GM21447 (cell line): ENCODE data around the gene CLCNKA.
"Not testable (repeated sequence)": the region's sequence is repeated elsewhere in the genome, so short reads cannot be mapped to it uniquely, and the experiment has no call there.

Source experiments
- ATAC-seq: cut with Tn5 transposase; IDR thresholded peaks from one replicate; pipeline ENCODE4 v1.9.1; 2021; ENCODE audit not compliant: unreplicated experiment

Gene CLCNKA

DNA sequence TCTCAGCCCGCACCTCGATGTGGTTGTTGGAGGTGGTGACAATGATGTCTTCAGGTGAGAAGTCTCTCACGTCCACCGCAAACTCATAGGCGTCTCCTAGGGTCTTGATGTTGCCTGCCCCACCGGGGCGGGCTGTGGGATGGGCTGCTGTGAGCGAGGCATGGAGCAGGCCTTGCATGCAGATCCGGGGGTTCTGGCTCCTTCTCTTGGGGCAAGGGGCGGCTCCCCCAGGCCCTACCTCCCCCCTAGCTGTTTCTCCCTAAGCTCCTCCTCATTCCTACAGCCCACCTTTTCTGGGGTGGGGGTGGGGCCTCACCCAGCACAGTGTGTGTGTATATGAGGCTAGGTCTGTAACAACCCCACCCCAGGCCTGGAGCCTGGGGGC, 4.8 kb upstream of the CLCNKA start:
- ATAC-seq: no peak

GRCh38 chr1:16017461-16018303, 4.2 kb upstream of the CLCNKA start, which contains the start of gene HSPB7:
Gene HSPB7, minus strand, starts transcription at chr1:16018043. Its CDS starts 80 bp downstream, at chr1:16017963.
- no peak for ATAC-seq

DNA sequence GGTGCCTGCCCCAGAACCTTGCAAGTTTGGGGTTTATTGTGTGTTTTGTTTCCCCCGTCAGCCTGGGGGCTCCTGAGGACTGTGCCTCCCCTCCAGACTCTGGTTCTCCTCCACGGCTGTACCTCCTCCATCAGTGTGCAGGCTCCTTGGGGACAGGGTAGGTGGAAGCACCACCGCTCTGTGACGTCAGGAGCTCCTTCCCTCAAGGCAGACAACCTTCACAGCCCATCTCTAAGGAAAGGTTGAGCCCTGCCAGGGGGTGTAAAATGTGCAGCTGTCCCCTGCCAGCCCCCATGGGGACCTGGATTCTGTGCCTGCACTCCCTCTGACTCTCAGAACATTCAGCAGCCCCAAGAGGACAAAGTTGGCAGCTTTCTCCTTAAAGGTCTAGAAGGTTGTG, 3.5 kb upstream of the CLCNKA start:
- no peak for ATAC-seq

- ATAC-seq: no peak
Measured at GRCh38 chr1:16018749-16019643, 2.8 kb upstream of the CLCNKA start.

DNA sequence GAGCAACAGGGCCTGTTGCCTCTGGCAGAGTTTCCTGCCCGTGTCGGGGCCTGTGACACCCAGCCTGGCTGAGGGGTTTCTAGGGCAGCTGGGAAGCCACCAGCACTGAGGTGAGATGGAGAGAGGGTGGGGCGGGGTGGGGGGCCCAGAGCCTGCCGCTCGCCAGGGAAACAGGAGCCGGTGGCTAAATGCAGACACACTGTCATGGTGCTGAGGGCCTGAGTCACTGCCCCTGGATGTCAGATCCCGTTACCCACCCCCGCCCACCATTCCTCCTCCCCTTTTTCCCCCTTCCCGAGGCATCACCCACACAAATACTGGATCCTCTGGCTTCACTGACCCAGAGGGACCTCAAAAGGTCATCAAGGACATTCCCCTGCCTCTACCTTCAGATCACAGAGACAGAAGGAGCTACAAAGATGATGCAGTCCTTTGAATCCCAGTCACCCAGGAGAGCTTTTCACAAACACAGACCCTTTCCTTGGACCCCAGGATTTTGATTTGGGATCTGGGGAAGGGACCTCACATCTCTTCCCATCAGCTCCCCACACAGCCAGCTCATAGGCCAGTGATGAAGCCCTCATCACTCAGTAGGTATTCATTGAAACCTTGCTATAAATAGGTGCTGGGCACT, 2.1 kb upstream of the CLCNKA start:
- no peak for ATAC-seq

GRCh38 chr1:16020325-16020724, 1.5 kb upstream of the CLCNKA start:
- no peak for ATAC-seq

- not testable (repeated sequence) for ATAC-seq
Measured at GRCh38 chr1:16020878-16021277, 958 bp upstream of the CLCNKA start.

GRCh38 chr1:16022393-16022792, 557 bp downstream of the CLCNKA start:
- ATAC-seq: no peak

DNA sequence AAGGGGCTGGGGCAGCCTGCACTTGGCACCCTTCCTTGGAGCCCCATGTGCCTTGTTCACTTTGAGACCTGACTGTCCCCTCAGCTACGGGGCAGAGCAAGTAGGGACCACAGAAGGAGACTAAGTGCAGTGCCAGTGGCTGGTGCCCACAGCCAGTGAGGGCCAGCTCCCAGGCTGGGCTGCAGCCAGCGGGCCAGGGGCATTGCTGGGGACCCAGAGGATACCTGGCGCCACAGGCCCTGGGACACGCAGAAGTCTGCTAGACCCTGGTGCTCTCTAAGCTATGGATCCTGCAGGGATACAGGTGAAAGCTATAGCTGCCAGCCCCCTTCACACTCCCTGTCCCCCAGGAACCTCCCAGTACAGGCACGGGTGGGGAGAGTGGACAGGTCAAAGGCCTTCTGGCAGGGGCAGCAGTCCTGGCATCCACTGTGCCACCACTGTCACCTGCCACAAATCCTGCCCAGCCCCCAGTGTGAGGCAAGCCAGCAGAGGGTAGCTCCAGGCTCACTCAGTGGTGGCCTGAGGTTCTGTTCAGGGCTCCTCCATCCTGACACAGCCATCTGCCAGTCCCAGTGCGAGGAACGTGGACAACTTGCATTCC, 1.3 kb downstream of the CLCNKA start:
- no peak for ATAC-seq

- not testable (repeated sequence) for ATAC-seq
Measured at GRCh38 chr1:16026302-16026701, 4.5 kb downstream of the CLCNKA start.

DNA sequence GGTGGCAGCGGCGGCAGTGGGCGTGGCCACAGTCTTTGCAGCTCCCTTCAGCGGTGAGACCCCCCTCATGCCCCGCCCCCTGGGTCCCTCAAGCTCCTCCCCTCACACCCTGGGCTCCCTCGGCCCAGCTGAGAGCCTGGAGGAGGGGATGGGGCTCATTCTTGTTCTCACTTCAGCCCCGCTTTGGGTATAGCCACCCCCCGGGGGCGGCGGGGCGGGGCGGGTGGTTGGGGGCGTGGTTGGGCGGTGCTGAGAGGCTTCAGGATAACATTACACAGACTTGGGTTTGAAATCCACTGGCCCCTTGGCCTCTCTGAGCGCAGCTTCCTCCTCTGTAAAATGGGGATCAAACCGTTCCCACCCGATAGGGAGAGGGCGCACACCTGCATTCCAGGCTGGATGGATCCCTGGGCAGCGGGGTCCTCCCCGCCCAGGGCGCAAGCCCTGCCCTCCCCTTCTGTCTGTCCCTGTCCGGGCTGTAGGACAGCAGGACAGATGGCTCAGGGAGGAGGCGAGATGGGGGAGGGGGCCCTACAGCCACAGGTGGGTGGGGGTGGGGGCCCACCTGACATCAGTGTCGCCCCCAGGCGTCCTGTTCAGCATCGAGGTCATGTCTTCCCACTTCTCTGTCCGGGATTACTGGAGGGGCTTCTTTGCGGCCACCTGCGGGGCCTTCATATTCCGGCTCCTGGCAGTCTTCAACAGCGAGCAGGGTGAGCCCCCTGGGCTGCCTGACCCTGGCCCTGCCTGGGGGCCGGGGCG, 5.1 kb downstream of the CLCNKA start:
- no peak for ATAC-seq

DNA sequence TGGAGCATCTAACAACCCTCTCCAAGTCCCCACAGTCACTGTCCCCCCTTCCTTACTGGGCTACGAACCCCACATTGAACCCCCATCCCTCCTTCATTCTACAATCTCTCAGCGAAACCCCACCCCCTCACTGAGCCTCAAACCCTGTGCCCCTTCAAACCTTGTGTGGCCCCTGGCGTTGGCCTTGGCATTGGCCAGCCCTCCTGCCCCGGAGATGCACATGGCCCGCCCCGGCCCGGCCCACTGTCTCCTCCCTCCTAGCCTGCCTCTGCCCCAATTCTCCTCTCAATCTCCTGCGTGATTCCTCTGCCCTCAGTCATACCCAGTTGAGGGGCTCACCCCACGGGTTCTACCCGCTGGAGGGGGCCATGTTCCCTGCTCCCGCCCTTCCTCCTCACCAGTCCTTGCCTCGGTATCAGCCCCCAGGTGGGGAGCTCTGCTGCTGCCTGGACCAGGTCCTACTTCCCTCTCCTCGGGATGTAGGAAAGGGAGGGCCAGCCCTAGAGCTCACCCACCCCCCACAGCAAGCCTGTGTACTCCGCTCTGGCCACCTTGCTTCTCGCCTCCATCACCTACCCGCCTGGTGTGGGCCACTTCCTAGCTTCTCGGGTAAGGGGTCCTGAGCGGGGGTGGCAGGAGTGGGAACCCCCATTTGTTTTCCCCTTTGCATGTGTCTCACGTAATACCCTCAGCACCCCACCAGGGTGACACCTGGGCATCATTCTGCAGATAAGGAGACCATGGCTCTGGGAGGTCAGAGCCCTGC, 6.6 kb downstream of the CLCNKA start:
- ATAC-seq: no peak

DNA sequence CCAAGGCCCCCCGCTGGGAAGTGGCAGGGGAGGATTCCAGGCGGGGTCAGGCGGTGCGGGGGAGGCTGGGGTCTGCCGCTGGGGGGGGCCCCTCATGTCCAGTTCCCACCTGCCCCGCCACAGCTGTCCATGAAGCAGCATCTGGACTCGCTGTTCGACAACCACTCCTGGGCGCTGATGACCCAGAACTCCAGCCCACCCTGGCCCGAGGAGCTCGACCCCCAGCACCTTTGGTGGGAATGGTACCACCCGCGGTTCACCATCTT, 7.1 kb downstream of the CLCNKA start:
- ATAC-seq: not testable (repeated sequence)

DNA sequence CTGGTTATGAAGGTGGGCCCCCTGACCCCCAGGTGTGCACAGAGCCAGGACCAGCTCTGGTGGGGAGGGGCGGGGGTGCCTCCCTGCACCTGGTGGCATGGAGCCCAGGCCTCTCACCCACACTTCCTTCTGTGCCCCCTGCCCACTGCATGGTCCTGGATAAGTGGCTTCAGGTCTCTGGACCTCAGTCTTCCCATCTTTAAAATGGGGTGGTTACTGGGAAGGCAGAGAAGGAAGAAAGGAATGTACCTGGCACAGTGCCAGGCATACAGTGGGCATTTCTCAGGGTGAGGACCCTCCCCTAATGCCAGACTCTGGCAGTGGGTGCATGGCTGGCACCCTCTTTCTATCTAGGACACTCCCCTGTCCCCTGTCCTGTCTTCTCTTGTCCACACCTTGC, 7.5 kb downstream of the CLCNKA start:
- no peak for ATAC-seq

- no peak for ATAC-seq
Measured at GRCh38 chr1:16031551-16031950, 9.7 kb downstream of the CLCNKA start.

DNA sequence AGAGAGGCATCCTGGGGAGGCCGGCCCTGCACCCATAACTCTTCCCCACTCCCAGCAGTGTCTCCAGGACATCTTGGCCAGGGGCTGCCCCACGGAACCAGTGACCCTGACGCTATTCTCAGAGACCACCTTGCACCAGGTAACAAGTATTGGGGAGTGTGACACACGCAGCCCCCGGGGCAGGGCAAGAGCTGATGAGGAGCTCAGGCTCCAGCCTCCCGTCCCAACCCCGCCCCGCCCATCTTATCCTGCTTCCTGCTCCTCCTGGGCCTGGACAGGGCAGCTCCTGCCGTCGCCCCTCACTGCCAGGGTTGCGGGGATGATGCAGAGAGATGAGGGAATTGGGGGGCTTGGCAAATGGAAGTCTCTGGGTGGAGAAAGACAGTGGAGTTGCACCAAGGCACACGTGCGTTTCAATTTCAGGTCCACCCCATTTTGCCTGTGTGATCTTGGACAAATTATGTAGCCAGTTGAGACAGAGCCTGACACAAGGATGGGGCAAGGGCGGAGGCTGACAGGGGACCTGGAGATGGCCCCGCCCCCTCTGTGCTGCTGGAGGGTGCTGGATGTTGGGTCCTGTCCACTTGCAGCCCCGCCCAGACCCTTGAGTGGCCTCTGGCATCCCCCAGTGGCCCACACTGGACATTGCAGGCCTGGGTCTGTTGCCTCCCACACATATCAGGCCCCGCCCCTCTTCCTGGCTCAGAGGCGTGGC, 10.7 kb downstream of the CLCNKA start:
- no peak for ATAC-seq

DNA sequence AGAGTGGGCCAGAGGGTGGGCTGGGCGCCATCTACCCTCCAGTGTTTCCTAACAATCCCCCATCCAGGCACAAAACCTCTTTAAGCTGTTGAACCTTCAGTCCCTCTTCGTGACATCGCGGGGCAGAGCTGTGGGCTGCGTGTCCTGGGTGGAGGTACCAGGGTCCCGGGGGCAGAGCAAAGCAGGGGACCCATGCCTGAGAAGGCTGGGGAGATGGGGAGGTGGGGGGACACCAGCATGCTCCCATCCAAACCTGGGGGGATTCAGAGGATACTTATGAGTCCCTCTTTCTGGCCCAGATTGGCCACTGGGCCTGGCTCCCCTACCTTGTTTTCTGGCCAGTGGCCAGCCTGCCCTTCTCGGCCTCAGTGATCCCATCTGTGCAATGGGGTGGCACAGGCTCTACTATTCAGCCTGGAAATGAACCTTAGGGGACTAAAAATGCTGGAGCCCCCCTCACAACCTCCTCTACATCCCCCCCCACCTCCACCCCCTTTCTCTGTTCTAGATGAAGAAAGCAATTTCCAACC, 11.3 kb downstream of the CLCNKA start:
- ATAC-seq: not testable (repeated sequence)

- not testable (repeated sequence) for ATAC-seq
Measured at GRCh38 chr1:16036461-16036860, 14.6 kb downstream of the CLCNKA start.

GRCh38 chr1:16038620-16038912, 16.7 kb downstream of the CLCNKA start:
- no peak for ATAC-seq
